ENCODE measurements around the gene INO80E.

The INO80E gene

GRCh38 chr16:29985271-29985811 lies 10.7 kb upstream of the INO80E start:
- H3K4me3 ChIP-seq (ENCODE audit: low read depth, low read length): no peak overlapping the region
- H3K27ac ChIP-seq: no peak overlapping the region
- no peaks in the 10 kb centered on the region for H3K27me3 ChIP-seq (replicated peaks)
- in situ Hi-C loops (cut with HindIII; ENCODE audit: low pct_ligation_motif_present, low sequenced_read_pairs): no loop called here
- DNase-seq: no peak
- H3K36me3 ChIP-seq (replicated peaks): peaks cover 96% of the 10 kb centered on the region
- TF ChIP-seq, protein P1, sequence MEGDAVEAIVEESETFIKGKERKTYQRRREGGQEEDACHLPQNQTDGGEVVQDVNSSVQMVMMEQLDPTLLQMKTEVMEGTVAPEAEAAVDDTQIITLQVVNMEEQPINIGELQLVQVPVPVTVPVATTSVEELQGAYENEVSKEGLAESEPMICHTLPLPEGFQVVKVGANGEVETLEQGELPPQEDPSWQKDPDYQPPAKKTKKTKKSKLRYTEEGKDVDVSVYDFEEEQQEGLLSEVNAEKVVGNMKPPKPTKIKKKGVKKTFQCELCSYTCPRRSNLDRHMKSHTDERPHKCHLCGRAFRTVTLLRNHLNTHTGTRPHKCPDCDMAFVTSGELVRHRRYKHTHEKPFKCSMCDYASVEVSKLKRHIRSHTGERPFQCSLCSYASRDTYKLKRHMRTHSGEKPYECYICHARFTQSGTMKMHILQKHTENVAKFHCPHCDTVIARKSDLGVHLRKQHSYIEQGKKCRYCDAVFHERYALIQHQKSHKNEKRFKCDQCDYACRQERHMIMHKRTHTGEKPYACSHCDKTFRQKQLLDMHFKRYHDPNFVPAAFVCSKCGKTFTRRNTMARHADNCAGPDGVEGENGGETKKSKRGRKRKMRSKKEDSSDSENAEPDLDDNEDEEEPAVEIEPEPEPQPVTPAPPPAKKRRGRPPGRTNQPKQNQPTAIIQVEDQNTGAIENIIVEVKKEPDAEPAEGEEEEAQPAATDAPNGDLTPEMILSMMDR (IDR thresholded peaks at IDR 0.05; ENCODE audit: low read depth, low read length, missing control alignments): no peak

DNA sequence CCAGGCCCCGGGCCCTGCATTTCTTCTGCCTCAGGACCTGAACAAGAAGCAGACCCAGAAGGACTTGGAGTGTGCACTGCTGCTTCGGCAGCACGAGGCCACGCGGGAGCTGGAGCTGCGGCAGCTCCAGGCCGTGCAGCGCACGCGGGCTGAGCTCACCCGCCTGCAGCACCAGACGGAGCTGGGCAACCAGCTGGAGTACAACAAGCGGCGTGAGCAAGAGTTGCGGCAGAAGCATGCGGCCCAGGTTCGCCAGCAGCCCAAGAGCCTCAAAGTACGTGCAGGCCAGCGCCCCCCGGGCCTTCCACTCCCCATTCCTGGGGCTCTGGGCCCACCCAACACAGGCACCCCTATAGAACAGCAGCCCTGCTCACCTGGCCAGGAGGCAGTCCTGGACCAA lies 9.8 kb upstream of the INO80E start:
- in situ Hi-C loops (cut with HindIII; ENCODE audit: low pct_ligation_motif_present, low sequenced_read_pairs): no loop called here

DNA sequence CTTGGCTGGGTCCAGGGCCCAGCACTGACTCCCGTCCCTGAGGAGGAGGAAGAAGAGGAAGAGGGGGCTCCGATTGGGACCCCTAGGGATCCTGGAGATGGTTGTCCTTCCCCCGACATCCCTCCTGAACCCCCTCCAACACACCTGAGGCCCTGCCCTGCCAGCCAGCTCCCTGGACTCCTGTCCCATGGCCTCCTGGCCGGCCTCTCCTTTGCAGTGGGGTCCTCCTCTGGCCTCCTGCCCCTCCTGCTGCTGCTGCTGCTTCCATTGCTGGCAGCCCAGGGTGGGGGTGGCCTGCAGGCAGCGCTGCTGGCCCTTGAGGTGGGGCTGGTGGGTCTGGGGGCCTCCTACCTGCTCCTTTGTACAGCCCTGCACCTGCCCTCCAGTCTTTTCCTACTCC lies 9.1 kb upstream of the INO80E start:
- Histone ChIP-seq H3K36me3 (replicated peaks) (peaks cover 95% of the 10 kb centered on the region), H3K27me3 (replicated peaks) (no peaks in the 10 kb centered on the region), H3K27ac (no peak overlapping the region), H3K4me3 (ENCODE audit: low read depth, low read length) (no peak overlapping the region)
- DNase-seq: no peak
- TF ChIP-seq, protein P1 (IDR thresholded peaks at IDR 0.05; ENCODE audit: low read depth, low read length, missing control alignments): no peak
- in situ Hi-C loops (cut with HindIII; ENCODE audit: low pct_ligation_motif_present, low sequenced_read_pairs): no loop called here

More for the DNA sequence above, 9.8 kb upstream of the INO80E start:
- TF ChIP-seq, protein P1 (IDR thresholded peaks at IDR 0.05; ENCODE audit: low read depth, low read length, missing control alignments): no peak
- DNase-seq: no peak
- H3K27ac ChIP-seq: no peak overlapping the region
- no peak overlapping the region for H3K4me3 ChIP-seq (ENCODE audit: low read depth, low read length)
- H3K36me3 ChIP-seq (replicated peaks): peaks cover 96% of the 10 kb centered on the region
- H3K27me3 ChIP-seq (replicated peaks): no peaks in the 10 kb centered on the region

DNA sequence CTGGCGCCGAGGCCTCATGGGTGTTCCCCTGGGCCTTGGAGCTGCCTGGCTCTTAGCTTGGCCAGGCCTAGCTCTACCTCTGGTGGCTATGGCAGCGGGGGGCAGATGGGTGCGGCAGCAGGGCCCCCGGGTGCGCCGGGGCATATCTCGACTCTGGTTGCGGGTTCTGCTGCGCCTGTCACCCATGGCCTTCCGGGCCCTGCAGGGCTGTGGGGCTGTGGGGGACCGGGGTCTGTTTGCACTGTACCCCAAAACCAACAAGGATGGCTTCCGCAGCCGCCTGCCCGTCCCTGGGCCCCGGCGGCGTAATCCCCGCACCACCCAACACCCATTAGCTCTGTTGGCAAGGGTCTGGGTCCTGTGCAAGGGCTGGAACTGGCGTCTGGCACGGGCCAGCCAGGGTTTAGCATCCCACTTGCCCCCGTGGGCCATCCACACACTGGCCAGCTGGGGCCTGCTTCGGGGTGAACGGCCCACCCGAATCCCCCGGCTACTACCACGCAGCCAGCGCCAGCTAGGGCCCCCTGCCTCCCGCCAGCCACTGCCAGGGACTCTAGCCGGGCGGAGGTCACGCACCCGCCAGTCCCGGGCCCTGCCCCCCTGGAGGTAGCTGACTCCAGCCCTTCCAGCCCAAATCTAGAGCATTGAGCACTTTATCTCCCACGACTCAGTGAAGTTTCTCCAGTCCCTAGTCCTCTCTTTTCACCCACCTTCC lies 8.5 kb upstream of the INO80E start:
- in situ Hi-C loops (cut with HindIII; ENCODE audit: low pct_ligation_motif_present, low sequenced_read_pairs): no loop called here
- Histone ChIP-seq H3K27ac (no peak overlapping the region), H3K27me3 (replicated peaks) (no peaks in the 10 kb centered on the region), H3K4me3 (ENCODE audit: low read depth, low read length) (no peak overlapping the region), H3K36me3 (replicated peaks) (peaks cover 91% of the 10 kb centered on the region)
- TF ChIP-seq, protein P1 (IDR thresholded peaks at IDR 0.05; ENCODE audit: low read depth, low read length, missing control alignments): no peak
- no peak for DNase-seq

- Histone ChIP-seq H3K4me3 (ENCODE audit: low read depth, low read length) (no peak overlapping the region), H3K27ac (no peak overlapping the region), H3K27me3 (replicated peaks) (no peaks in the 10 kb centered on the region), H3K36me3 (replicated peaks) (peaks cover 91% of the 10 kb centered on the region)
- no peak for DNase-seq
- TF ChIP-seq, protein P1 (IDR thresholded peaks at IDR 0.05; ENCODE audit: low read depth, low read length, missing control alignments): no peak
- in situ Hi-C loops (cut with HindIII; ENCODE audit: low pct_ligation_motif_present, low sequenced_read_pairs): no loop called here
Observed at GRCh38 chr16:29988346-29989075, 7.5 kb upstream of the INO80E start.
